CD14-positive monocyte (primary cell): ENCODE data around the gene WWOX. TPM values are rescaled to one million over a fixed set of nuclear protein-coding genes. Genes with fewer than 3 reads are reported as not detected.

Experiments used
- DNase-seq, 3 donors: peaks; one replicate each; pipeline ENCODE4 v3.0.0-alpha.2; 2011 to 2022
- H2AFZ ChIP-seq: 2 replicates; pipeline ENCODE4 v1.6.0; 2012; ENCODE audit warnings: mild to moderate bottlenecking, low read depth, low read length, inconsistent platforms; ENCODE audit not compliant: insufficient read depth, poor library complexity, severe bottlenecking
- H3K27ac ChIP-seq, 2 donors: 1 replicate in 1 of 2; 2 replicates in 1 of 2; pipeline ENCODE4 v1.5.1; 2012 to 2013; ENCODE audit warnings: low read length in 2 of 2, control low read depth in 1 of 2, inconsistent platforms in 1 of 2, low read depth in 1 of 2, mild to moderate bottlenecking in 1 of 2
- H3K27me3 ChIP-seq, 2 donors: one replicate each; pipeline versions ENCODE4 v1.6.0 to v1.6.1; 2011 to 2013; ENCODE audit warnings: low read length in 2 of 2; ENCODE audit not compliant: control insufficient read depth in 2 of 2, insufficient read depth in 2 of 2
- H3K36me3 ChIP-seq, 2 donors: replicated peaks in 1 of 2; 1 replicate in 1 of 2; 2 replicates in 1 of 2; pipeline versions ENCODE4 v1.5.1 to v1.6.1; 2012 to 2013; ENCODE audit warnings: low read length in 2 of 2, control low read depth in 1 of 2, inconsistent platforms in 1 of 2, mild to moderate bottlenecking in 1 of 2; ENCODE audit not compliant: insufficient read depth in 2 of 2, control insufficient read depth in 1 of 2
- H3K4me1 ChIP-seq, 2 donors: 1 replicate in 1 of 2; 2 replicates in 1 of 2; pipeline versions ENCODE4 v1.5.1 to v1.6.1; 2012 to 2013; ENCODE audit warnings: low read length in 2 of 2, control low read depth in 1 of 2, inconsistent platforms in 1 of 2, mild to moderate bottlenecking in 1 of 2, moderate library complexity in 1 of 2; ENCODE audit not compliant: insufficient read depth in 2 of 2, control insufficient read depth in 1 of 2
- H3K4me2 ChIP-seq: replicated peaks from 2 replicates; pipeline ENCODE3; 2012; ENCODE audit warnings: low read length, moderate library complexity, mild to moderate bottlenecking; ENCODE audit not compliant: poor library complexity, severe bottlenecking; ENCODE audit errors: extremely low read depth
- H3K4me3 ChIP-seq, 3 experiments: fragments of 200-600 bp in 1 of 3; sonication (generic) in 1 of 3; replicated peaks in 1 of 3; 1 replicate in 2 of 3; 2 replicates in 1 of 3; pipeline ENCODE4 v1.5.1; 2011 to 2013; ENCODE audit warnings: low read length in 3 of 3, mild to moderate bottlenecking in 3 of 3, control low read depth in 2 of 3, low read depth in 2 of 3, inconsistent platforms in 1 of 3, moderate library complexity in 1 of 3
- H3K79me2 ChIP-seq: 2 replicates; pipeline ENCODE4 v1.6.0; 2012; ENCODE audit warnings: mild to moderate bottlenecking, control low read depth, inconsistent platforms, low read length, moderate library complexity; ENCODE audit not compliant: insufficient read depth
- H3K9ac ChIP-seq: 2 replicates; pipeline ENCODE4 v1.6.0; 2017; ENCODE audit warnings: low read length, mild to moderate bottlenecking; ENCODE audit not compliant: insufficient read depth, poor library complexity, severe bottlenecking
- H3K9me3 ChIP-seq, 2 donors: replicated peaks in 1 of 2; 1 replicate in 1 of 2; 2 replicates in 1 of 2; pipeline versions ENCODE4 v1.5.1 to v1.6.1; 2012 to 2013; ENCODE audit warnings: low read length in 2 of 2, control low read depth in 1 of 2; ENCODE audit not compliant: control insufficient read depth in 1 of 2, insufficient read depth in 1 of 2
- H4K20me1 ChIP-seq: 2 replicates; pipeline ENCODE4 v1.6.0; 2012; ENCODE audit warnings: mild to moderate bottlenecking, low read length, control low read depth, moderate library complexity; ENCODE audit not compliant: insufficient read depth
- H3K27ac Mint-ChIP-seq, 7 donors: one replicate each; pipeline ENCODE4 v1.8.0; 2020; ENCODE audit warnings: mild to moderate bottlenecking in 7 of 7, mixed read lengths in 7 of 7, moderate library complexity in 6 of 7, inconsistent platforms in 2 of 7
- H3K27me3 Mint-ChIP-seq, 3 donors: one replicate each; pipeline ENCODE4 v1.8.0; 2021 to 2022; ENCODE audit warnings: low read depth in 3 of 3, mild to moderate bottlenecking in 3 of 3, mixed read lengths in 3 of 3, moderate library complexity in 3 of 3, inconsistent platforms in 1 of 3
- H3K36me3 Mint-ChIP-seq, 2 donors: one replicate each; pipeline ENCODE4 v1.8.0; 2020; ENCODE audit warnings: mixed read lengths in 2 of 2, inconsistent platforms in 1 of 2, mild to moderate bottlenecking in 1 of 2
- H3K4me1 Mint-ChIP-seq: one replicate; pipeline ENCODE4 v1.8.0; 2020; ENCODE audit warnings: mild to moderate bottlenecking, mixed read lengths
- H3K4me3 Mint-ChIP-seq, 2 donors: one replicate each; pipeline ENCODE4 v1.8.0; 2020; ENCODE audit warnings: mild to moderate bottlenecking in 2 of 2, mixed read lengths in 2 of 2, moderate library complexity in 1 of 2
- H3K9me3 Mint-ChIP-seq, 7 donors: one replicate each; pipeline ENCODE4 v1.8.0; 2020 to 2022; ENCODE audit warnings: mixed read lengths in 7 of 7, mild to moderate bottlenecking in 6 of 7, moderate library complexity in 6 of 7, inconsistent platforms in 2 of 7
- WGBS: methylation state at CpG from one replicate; pipeline ENCODE4 v1.1.5; 2013; ENCODE audit warnings: missing lambda C conversion rate; ENCODE audit not compliant: insufficient coverage; 5-methylcytosine and 5-hydroxymethylcytosine counted together
- intact Hi-C, 2 donors: fragments of 100-400 bp; cut with micrococcal nuclease; formaldehyde crosslinking; loops; one replicate each; pipeline versions ENCODE4 v1.15.0 to v1.15.1; 2023
- polyA plus RNA-seq, 3 donors: library from polyadenylated mRNA; depleted of rRNA in 1 of 3; unstranded in 2 of 3; stranded (reverse) in 1 of 3; fragments of 300-500 nt in 2 of 3; fragments of >200 nt in 1 of 3; fragmentation: Illumina TruSeq in 2 of 3; gene quantifications; 1 replicate in 2 of 3; 2 replicates in 1 of 3; pipeline ENCODE4 v1.2.3, GENCODE V29; 2012 to 2021
- TF ChIP-seq, protein P1 (sequence below): fragments of 200-600 bp; IDR thresholded peaks from one replicate; pipeline ENCODE4 v1.8.0; 2022; ENCODE audit warnings: antibody characterized with exemption, mild to moderate bottlenecking

WWOX gene
- polyA plus RNA-seq, 3 donors, result 4.0 to 7.0 (median 6.3) TPM

GRCh38 chr16:79155471-79155870, 1056.0 kb downstream of the WWOX start:
- no CpG with 5 or more reads among the region's 3 CpGs for WGBS
- Histone ChIP-seq H3K9me3 (no peaks in the 10 kb centered on the region), H3K4me2 (no peak overlapping the region), H3K79me2 (no peaks in the 10 kb centered on the region), H2AFZ (no peak overlapping the region), H4K20me1 (no peaks in the 10 kb centered on the region), H3K4me3 (no peak overlapping the region), H3K27me3 (no peaks in the 10 kb centered on the region), H3K27ac (no peak overlapping the region), H3K36me3 (no peaks in the 10 kb centered on the region), H3K4me1 (peaks cover 17% of the 10 kb centered on the region in 2 donors), H3K9ac (no peak overlapping the region)
- DNase-seq, result no peak
- Mint-ChIP-seq H3K4me3 (no peak overlapping the region), H3K27ac (no peak overlapping the region), H3K27me3 (peaks cover 2 to 4% (median 3%) of the 10 kb centered on the region in 3 donors), H3K36me3 (peaks cover 0 to 3% of the 10 kb centered on the region in 2 donors), H3K9me3 (no peaks in the 10 kb centered on the region), H3K4me1 (peaks cover 18% of the 10 kb centered on the region)
- TF ChIP-seq, protein P1, sequence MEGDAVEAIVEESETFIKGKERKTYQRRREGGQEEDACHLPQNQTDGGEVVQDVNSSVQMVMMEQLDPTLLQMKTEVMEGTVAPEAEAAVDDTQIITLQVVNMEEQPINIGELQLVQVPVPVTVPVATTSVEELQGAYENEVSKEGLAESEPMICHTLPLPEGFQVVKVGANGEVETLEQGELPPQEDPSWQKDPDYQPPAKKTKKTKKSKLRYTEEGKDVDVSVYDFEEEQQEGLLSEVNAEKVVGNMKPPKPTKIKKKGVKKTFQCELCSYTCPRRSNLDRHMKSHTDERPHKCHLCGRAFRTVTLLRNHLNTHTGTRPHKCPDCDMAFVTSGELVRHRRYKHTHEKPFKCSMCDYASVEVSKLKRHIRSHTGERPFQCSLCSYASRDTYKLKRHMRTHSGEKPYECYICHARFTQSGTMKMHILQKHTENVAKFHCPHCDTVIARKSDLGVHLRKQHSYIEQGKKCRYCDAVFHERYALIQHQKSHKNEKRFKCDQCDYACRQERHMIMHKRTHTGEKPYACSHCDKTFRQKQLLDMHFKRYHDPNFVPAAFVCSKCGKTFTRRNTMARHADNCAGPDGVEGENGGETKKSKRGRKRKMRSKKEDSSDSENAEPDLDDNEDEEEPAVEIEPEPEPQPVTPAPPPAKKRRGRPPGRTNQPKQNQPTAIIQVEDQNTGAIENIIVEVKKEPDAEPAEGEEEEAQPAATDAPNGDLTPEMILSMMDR, result no peak
- intact Hi-C loops, result loop anchor here in 1 of 2 donors (10.0 kb wide), 1 partner anchor 61 kb away; no protein-coding TSS in a partner anchor

- WGBS, result no CpG with 5 or more reads among the region's 4 CpGs
- H3K36me3 Mint-ChIP-seq, result peaks cover 0 to 3% of the 10 kb centered on the region in 2 donors
- H3K4me2 ChIP-seq, result no peak overlapping the region
- no peak overlapping the region for H3K4me3 Mint-ChIP-seq
- peaks cover 2 to 4% (median 3%) of the 10 kb centered on the region in 3 donors for H3K27me3 Mint-ChIP-seq
- no peaks in the 10 kb centered on the region for H3K27me3 ChIP-seq
- TF ChIP-seq, protein P1, result no peak
- DNase-seq, result no peak
- no peak overlapping the region for H3K4me3 ChIP-seq
- no peaks in the 10 kb centered on the region for H3K36me3 ChIP-seq
- H3K4me1 ChIP-seq, result peaks cover 13% of the 10 kb centered on the region in 2 donors
- intact Hi-C loops, result loop anchor here in 1 of 2 donors (10.0 kb wide), 1 partner anchor 61 kb away; no protein-coding TSS in a partner anchor
- no peaks in the 10 kb centered on the region for H3K79me2 ChIP-seq
- H4K20me1 ChIP-seq, result no peaks in the 10 kb centered on the region
- no peaks in the 10 kb centered on the region for H3K9me3 ChIP-seq
- H3K4me1 Mint-ChIP-seq, result peaks cover 13% of the 10 kb centered on the region
- H3K9me3 Mint-ChIP-seq, result no peaks in the 10 kb centered on the region
- no peak overlapping the region for H3K27ac Mint-ChIP-seq
- no peak overlapping the region for H3K9ac ChIP-seq
- H3K27ac ChIP-seq, result no peak overlapping the region
- no peak overlapping the region for H2AFZ ChIP-seq
These were observed 1056.5 kb downstream of the WWOX start for GRCh38 chr16:79155904-79156303.
